K562 (cell line): Measurements from ENCODE around the gene PLK1. TPM values are rescaled to one million over a fixed set of nuclear protein-coding genes. Genes with fewer than 3 reads are reported as not detected.

Experiments used
- ATAC-seq: fragments of 200-7000 bp; cut with Tn5 transposase; 3 replicates; pipeline ENCODE4 v1.9.1; 2020; ENCODE audit warnings: moderate library complexity
- BruUV-seq: library from RNA; stranded (reverse); fragments of 400-500 nt; replicated peaks from 2 replicates; lab custom pipeline; 2021; lab: Mats Ljungman, UMichigan
- CTCF ChIA-PET: fragments of 300-600 bp; formaldehyde crosslinking; extraction: SDS; loops from one replicate; lab custom pipeline; 2021; ENCODE audit warnings: low intra/inter-chr PET ratio; lab: Yijun Ruan, JAX
- POLR2A ChIA-PET: fragments of 300-600, 350-650 bp; sonication (Branson Sonifier 250); formaldehyde crosslinking; extraction: SDS; loops from one replicate; lab custom pipeline; 2021; ENCODE audit warnings: antibody characterized with exemption, inconsistent platforms; lab: Yijun Ruan, JAX
- DNase-seq, 4 experiments: peaks; one replicate each; pipeline versions ENCODE4 v3.0.0 to v3.0.0-alpha.2; 2011 to 2018; ENCODE audit warnings: low spot score in 3 of 4, mixed read lengths in 3 of 4; ENCODE audit errors: extremely low read depth in 1 of 4
- FAIRE-seq: peaks from 2 replicates; lab custom pipeline; 2011; peaks lifted over from hg19 to GRCh38; lab: Jason Lieb, UNC
- H2AFZ ChIP-seq: 2 replicates; pipeline ENCODE4 v1.6.0; 2011; ENCODE audit warnings: low read depth, low read length, control low read depth, inconsistent platforms
- H3K27ac ChIP-seq: fragments of 200-600 bp; 3 replicates; pipeline ENCODE4 v1.8.0; 2011; ENCODE audit warnings: low read depth, mild to moderate bottlenecking, control low read depth, inconsistent platforms, low read length, moderate library complexity, mixed read lengths; ENCODE audit errors: extremely low read depth
- H3K27me3 ChIP-seq, 2 experiments: fragments of 300-600 bp in 1 of 2; 2 replicates in 1 of 2; 3 replicates in 1 of 2; pipeline versions ENCODE4 v1.6.0 to v1.8.0; 2011; ENCODE audit warnings: inconsistent platforms in 2 of 2, low read length in 2 of 2, mild to moderate bottlenecking in 1 of 2, mixed read lengths in 1 of 2, moderate library complexity in 1 of 2; ENCODE audit not compliant: control insufficient read depth in 2 of 2, insufficient read depth in 2 of 2
- H3K36me3 ChIP-seq: fragments of 300-600 bp; 3 replicates; pipeline ENCODE4 v1.8.0; 2011; ENCODE audit warnings: mild to moderate bottlenecking, low read length, inconsistent platforms; ENCODE audit not compliant: control insufficient read depth, insufficient read depth
- H3K4me1 ChIP-seq, 2 experiments: fragments of 200-600 bp in 1 of 2; replicated peaks in 1 of 2; 2 replicates in 1 of 2; 3 replicates in 1 of 2; pipeline versions ENCODE4 v1.5.1 to v1.8.0; 2011; ENCODE audit warnings: inconsistent platforms in 2 of 2, low read length in 2 of 2, mild to moderate bottlenecking in 1 of 2, mixed read lengths in 1 of 2, moderate library complexity in 1 of 2; ENCODE audit not compliant: control insufficient read depth in 2 of 2, insufficient read depth in 2 of 2
- H3K4me2 ChIP-seq: 2 replicates; pipeline ENCODE4 v1.6.1; 2011; ENCODE audit warnings: low read length, control low read depth, inconsistent platforms, mixed read lengths; ENCODE audit not compliant: insufficient read depth
- H3K4me3 ChIP-seq: fragments of 200-600 bp; sonication (generic), shearing (Covaris generic); 2 replicates; pipeline ENCODE4 v1.5.1; 2016; ENCODE audit warnings: control low read depth, inconsistent platforms
- H3K79me2 ChIP-seq: fragments of 200-600 bp; 3 replicates; pipeline ENCODE4 v1.8.0; 2011; ENCODE audit warnings: low read length, inconsistent platforms; ENCODE audit not compliant: control insufficient read depth, insufficient read depth
- H3K9ac ChIP-seq, 2 experiments: 2 replicates each; pipeline versions ENCODE4 v1.6.0 to v1.6.1; 2011; ENCODE audit warnings: low read depth in 2 of 2, low read length in 2 of 2, control low read depth in 1 of 2, inconsistent platforms in 1 of 2, mild to moderate bottlenecking in 1 of 2, mixed read lengths in 1 of 2; ENCODE audit not compliant: insufficient read depth in 1 of 2
- H3K9me1 ChIP-seq: one replicate; pipeline ENCODE4 v1.6.0; 2011; ENCODE audit warnings: inconsistent platforms, mild to moderate bottlenecking, low read length, moderate library complexity; ENCODE audit not compliant: control insufficient read depth, insufficient read depth
- H3K9me3 ChIP-seq: replicated peaks from 2 replicates; pipeline ENCODE4 v1.5.1; 2011; ENCODE audit warnings: low read depth, low read length, inconsistent platforms; ENCODE audit not compliant: control insufficient read depth, insufficient read depth
- H4K20me1 ChIP-seq: replicated peaks from 2 replicates; pipeline ENCODE4 v1.6.1; 2011; ENCODE audit warnings: low read length, inconsistent platforms, mixed read lengths; ENCODE audit not compliant: control insufficient read depth, insufficient read depth
- EP400 ChIP-seq: fragments of 450-650 bp; IDR thresholded peaks from 2 replicates; pipeline ENCODE4 v1.6.1; 2017; ENCODE audit warnings: antibody characterized with exemption, mild to moderate bottlenecking, moderate library complexity
- FOSL1 ChIP-seq: fragments of 200-800 bp; sonication (Bioruptor generic); conservative IDR thresholded peaks from 2 replicates; pipeline ENCODE4 v1.6.1; 2016; ENCODE audit warnings: missing genetic modification characterization, missing compliant biosample characterization
- PREB ChIP-seq: sonication (generic); formaldehyde crosslinking; IDR thresholded peaks from 2 replicates; pipeline ENCODE4 v1.8.1; 2023; ENCODE audit warnings: mild to moderate bottlenecking, missing genetic modification reagents
- ZNF436 ChIP-seq: fragments of 250-450, 450-650 bp; sonication (Bioruptor Pico); formaldehyde crosslinking; IDR thresholded peaks from 2 replicates; pipeline ENCODE4 v1.7.0; 2020; ENCODE audit warnings: mild to moderate bottlenecking
- WGBS: fragments of 100-300 bp; shearing (Covaris generic); methylation state at CpG from one replicate; pipeline ENCODE4 v1.1.6; 2016; ENCODE audit warnings: low coverage, mixed read lengths; ENCODE audit not compliant: insufficient coverage; ENCODE audit errors: missing lambda C conversion rate; 5-methylcytosine and 5-hydroxymethylcytosine counted together
- in situ Hi-C: fragments of 300-500 bp; cut with MboI; formaldehyde crosslinking; loops from 4 replicates; pipeline ENCODE4 v1.15.0; 2018; ENCODE audit warnings: inconsistent platforms, mixed read lengths
- intact Hi-C: fragments of 100-400 bp; cut with micrococcal nuclease; formaldehyde crosslinking; loops from 2 replicates; pipeline ENCODE4 v1.14.2; 2022
- polyA plus RNA-seq, 8 experiments: library from polyadenylated mRNA; depleted of rRNA in 4 of 8; stranded (reverse) in 5 of 8; unstranded in 3 of 8; fragments of >200 nt; fragmentation: Nextera tagmentation in 2 of 8; fragmentation: Illumina TruSeq in 1 of 8; extraction: Ambion mirVana in 2 of 8; extraction: Trizol in 1 of 8; gene quantifications; 2 replicates each; pipeline versions ENCODE4 v1.2.1 to v1.2.3, GENCODE V29; 2011 to 2014; ENCODE audit warnings: inconsistent platforms in 1 of 8, missing spikeins in 1 of 8
- total RNA-seq, 7 experiments: library from RNA; depleted of rRNA in 6 of 7; stranded (reverse); fragments of >200 nt in 6 of 7; fragmentation: Illumina TruSeq in 2 of 7; extraction: Trizol in 2 of 7; gene quantifications; 2 replicates each; pipeline versions ENCODE4 v1.2.1 to v1.2.3, GENCODE V29; 2011 to 2021; ENCODE audit warnings: low replicate concordance in 1 of 7

Gene PLK1
- total and polyA plus RNA-seq, 9 of the 15 experiments (the other 6 are each of a cell fraction or from before 2014, with no cell fraction given): 13.6 to 212 (median 45.5) TPM

GRCh38 chr16:23670137-23670776 is 8.4 kb upstream of the PLK1 start:
- TF ChIP-seq EP400: no peak
- no peak for TF ChIP-seq ZNF436 (CRISPR knock-in tag)
- TF ChIP-seq FOSL1: peak; percentile 30; the same call in 1 of the 2 replicates
- 0 out of 2 replicates have a peak, but pooled peaks have one; percentile 37 for TF ChIP-seq PREB (CRISPR knock-in tag)
- 90% methylated on average over 4 of the region's 4 CpGs for WGBS
- Histone ChIP-seq H3K4me2 (no peak overlapping the region), H3K79me2 (no peaks in the 10 kb centered on the region), H4K20me1 (peaks cover 10% of the 10 kb centered on the region; the same call in 1 of the 2 replicates), H3K36me3 (peaks cover 84% of the 10 kb centered on the region), H3K9me3 (no peaks in the 10 kb centered on the region), H2AFZ (no peak overlapping the region), H3K9ac (no peak overlapping the region), H3K9me1 (no peaks in the 10 kb centered on the region), H3K27ac (no peak overlapping the region), H3K27me3 (no peaks in the 10 kb centered on the region), H3K4me3 (no peak overlapping the region), H3K4me1 (peaks cover 4 to 24% of the 10 kb centered on the region in 2 experiments; a peak in 3 of 5 replicates)
- ATAC-seq: no peak
- in situ Hi-C loops: no loop called here
- CTCF ChIA-PET: no interaction called here
- DNase-seq: no peak
- intact Hi-C loops: no loop called here
- POLR2A ChIA-PET: interaction anchor here (1.3 to 4.0 kb wide), 2 partner anchors 8 to 40 kb away, joined by 5 to 66 read pairs; partner anchors contain the start of gene PLK1
- no peak for FAIRE-seq
- BruUV-seq: no TSS peak
